Measurements from ENCODE around the gene TRAF6.

DNA sequence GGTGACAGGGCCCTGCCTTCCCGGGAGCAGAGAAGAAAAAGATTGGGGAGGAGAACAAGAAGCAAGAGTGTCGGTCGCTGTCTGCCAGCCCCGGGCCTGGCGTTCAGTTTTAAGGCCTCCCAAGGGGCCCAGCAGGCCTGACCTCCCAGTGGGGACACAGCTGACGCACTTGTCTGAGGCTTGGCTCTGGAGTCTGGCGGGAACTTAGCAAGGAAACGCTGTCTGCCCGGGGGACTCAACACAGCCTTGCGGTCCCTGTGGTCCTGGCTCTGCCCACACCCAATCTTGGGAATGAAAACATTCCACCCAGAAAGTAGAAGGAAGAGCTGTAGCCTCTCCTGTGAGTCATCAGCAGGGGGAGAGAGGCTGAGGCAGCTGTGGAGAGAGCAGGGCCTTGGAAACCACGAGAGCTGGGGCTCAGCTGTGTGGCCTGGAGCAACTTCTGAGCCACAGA, 54.4 kb downstream of the TRAF6 start:
- TF ChIP-seq POLR2AphosphoS5 (IDR thresholded peaks at IDR 0.05) (peak in 1 of 2 donors; percentile 58), POLR2A (IDR thresholded peaks at IDR 0.05) (no peak), EP300 (IDR thresholded peaks at IDR 0.05) (peak in 1 of 4 donors; percentile 2)
- TF ChIP-seq, protein P1, sequence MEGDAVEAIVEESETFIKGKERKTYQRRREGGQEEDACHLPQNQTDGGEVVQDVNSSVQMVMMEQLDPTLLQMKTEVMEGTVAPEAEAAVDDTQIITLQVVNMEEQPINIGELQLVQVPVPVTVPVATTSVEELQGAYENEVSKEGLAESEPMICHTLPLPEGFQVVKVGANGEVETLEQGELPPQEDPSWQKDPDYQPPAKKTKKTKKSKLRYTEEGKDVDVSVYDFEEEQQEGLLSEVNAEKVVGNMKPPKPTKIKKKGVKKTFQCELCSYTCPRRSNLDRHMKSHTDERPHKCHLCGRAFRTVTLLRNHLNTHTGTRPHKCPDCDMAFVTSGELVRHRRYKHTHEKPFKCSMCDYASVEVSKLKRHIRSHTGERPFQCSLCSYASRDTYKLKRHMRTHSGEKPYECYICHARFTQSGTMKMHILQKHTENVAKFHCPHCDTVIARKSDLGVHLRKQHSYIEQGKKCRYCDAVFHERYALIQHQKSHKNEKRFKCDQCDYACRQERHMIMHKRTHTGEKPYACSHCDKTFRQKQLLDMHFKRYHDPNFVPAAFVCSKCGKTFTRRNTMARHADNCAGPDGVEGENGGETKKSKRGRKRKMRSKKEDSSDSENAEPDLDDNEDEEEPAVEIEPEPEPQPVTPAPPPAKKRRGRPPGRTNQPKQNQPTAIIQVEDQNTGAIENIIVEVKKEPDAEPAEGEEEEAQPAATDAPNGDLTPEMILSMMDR (IDR thresholded peaks at IDR 0.05): no peak

Data from upper lobe of left lung (tissue), 4 donors.